Effector CD8-positive, alpha-beta T cell (primary cell): ENCODE data around the gene EGFLAM.

Experiments
- DNase-seq: peaks from one replicate; lab custom pipeline; 2025; lab: John Stamatoyannopoulos, UW

Gene EGFLAM

DNA sequence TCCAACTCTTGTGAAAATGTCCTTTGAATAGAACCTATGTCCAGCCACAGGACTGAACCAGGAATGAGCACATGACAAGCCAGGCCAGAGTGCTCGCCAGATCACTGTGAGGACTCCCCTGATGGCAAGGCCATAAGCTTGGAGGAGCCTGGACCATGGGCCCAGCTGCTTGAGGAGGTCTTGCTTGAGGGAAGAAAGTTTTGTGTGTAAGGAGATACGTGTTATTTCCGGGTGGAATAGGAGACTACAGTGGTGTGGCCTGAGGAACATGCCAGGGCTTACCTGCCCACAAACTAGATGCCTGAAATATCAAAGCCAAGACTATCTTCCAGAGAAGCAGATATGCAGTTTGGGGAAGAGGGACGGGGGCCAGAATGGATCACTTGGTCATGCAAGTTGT lies 213.3 kb downstream of the EGFLAM start:
- DNase-seq, result no peak

GRCh38 chr5:38472541-38472940 lies 214.2 kb downstream of the EGFLAM start:
- no peak for DNase-seq

DNA sequence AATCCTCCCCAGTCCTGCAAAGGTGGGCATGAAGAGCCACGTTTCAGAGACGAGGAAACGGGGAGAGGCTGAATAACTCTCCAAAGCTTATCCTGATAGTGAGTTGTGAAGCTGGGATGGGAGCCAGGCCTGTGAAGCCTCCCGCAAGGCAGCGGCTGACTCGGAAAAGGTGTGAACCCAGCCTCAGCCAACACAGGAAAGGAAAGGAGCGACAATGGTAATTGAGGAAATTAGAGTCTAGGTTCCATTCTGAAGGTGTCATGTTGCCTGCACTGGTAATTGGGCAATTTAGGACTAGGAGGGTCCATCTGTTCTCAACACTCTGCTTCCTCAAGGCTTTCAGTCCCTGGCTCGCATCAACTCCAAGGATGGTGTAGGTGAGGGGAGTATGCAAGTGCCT lies 214.6 kb downstream of the EGFLAM start:
- DNase-seq, result no peak

DNA sequence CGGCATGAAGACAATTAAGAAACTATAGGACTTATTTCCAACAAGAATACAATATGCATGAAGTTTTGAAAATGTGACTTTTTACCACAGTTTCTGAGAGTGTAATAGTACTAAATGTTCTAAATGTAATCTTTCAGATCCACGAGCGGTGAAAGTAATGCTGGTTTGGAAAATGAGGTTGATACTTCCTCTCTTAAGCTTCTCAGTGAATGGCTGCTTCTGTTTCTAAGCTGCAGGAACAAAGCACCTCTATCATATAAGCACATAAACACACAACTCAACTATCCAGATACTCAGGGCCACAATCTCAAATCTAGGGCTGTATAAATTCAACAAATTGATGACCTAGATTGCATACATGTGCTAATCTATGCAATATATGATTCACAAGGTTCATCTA lies 219.8 kb downstream of the EGFLAM start:
- DNase-seq, result no peak

DNA sequence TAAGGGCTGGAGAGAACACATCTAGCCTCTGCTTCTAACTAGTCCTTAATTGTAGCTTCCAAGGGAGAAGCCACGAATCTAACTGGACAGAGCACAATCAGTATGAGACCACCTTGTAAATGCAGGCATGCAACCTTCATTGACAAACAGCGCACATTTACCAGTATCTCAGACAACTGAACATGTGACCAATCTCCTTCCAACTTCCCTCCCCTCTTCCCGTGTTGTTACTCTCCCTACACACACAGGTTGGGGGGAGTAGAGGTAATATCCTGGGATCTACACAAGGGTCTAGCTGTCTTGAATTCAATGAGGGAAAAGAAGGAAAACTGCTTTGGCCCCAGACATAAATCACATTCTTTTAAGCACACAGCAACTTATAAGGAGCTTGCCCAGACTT lies 220.5 kb downstream of the EGFLAM start:
- no peak for DNase-seq

GRCh38 chr5:38479315-38479904 lies 221.1 kb downstream of the EGFLAM start:
- no peak for DNase-seq

- DNase-seq, result no peak
Measured at GRCh38 chr5:38483805-38484398, 225.5 kb downstream of the EGFLAM start.

GRCh38 chr5:38494175-38494574 lies 235.8 kb downstream of the EGFLAM start:
- no peak for DNase-seq

DNA sequence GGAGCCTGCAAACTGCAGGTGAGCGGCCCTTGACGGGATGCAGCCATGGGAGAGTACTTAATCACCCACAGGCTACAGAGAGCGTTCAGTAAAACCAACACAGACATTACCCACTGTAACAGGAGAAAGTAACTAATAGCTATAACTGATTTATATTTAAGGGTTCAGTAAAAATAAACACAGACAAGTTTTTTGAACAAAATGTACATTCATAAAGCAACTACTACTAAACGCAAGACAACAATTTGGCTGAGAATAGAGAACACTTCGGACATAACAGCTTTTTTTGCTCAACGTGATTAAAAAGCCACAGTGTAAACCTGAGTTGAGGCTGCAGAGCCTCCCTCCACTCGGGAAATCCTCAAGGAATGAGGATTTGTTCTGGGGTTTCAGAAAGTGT lies 236.4 kb downstream of the EGFLAM start:
- DNase-seq, result no peak

DNA sequence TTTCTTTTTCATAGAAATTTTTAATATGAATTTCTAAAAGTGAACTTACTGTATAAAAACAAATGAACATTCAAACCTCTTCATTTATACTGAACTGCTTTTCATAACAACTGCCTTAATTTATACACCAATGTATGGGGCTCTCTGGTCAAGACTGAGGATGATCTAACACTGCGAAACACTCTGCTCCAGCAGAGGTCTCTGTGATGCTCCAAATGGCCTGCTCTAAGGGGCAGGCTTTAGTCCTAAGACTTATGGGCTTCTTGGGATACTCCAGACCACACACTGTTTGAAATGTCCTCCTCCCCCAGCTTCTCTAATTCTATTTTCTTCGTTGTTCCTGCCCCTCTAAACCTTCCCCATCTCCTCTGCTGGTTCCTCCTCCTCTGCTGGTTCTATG lies 239.6 kb downstream of the EGFLAM start:
- no peak for DNase-seq

GRCh38 chr5:38500573-38501260 lies 242.4 kb downstream of the EGFLAM start:
- DNase-seq, result no peak

GRCh38 chr5:38506302-38506701 lies 247.9 kb downstream of the EGFLAM start:
- DNase-seq, result no peak

GRCh38 chr5:38509185-38509584 lies 250.8 kb downstream of the EGFLAM start:
- DNase-seq, result no peak
